Measurements from ENCODE around the gene VPS72.

DNA sequence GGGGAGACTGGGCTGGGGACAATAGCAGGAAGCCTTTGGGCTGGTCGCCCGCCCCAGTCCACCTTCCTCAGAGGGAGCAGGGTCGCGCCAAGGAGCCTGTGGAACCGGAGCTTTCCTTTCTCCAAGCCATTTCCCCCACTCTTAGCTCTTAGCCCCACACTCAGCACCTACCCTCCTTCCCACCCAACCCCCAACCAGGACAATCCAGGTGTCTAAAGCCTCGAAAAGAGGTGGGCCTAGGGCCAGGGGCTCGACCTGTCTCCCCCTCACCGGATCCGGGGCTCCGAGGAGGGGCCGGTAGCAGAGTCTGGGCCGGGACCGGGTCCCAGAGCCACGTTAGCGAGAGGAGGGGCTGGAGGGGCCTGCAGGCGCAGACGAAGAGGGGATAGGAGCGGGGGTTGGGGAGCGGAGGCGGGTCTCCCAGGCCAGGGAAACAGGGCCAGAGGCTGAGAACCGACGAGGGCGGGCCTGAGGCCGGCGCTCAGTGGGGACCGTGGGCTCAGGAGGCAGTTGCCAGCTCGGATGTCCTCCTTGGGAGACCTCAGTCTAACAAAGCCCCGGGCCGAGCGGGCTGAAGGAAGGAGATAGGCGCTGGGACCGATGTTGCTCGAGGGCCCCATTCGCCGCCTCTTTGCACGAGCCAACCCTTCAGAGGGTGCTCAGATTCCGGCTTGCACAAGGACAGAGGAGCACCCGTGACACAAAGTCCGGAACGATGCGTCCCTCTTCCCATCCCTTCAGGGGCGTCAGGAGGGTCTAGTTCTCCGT lies 44.5 kb downstream of the VPS72 start:
- TF ChIP-seq, protein P1, sequence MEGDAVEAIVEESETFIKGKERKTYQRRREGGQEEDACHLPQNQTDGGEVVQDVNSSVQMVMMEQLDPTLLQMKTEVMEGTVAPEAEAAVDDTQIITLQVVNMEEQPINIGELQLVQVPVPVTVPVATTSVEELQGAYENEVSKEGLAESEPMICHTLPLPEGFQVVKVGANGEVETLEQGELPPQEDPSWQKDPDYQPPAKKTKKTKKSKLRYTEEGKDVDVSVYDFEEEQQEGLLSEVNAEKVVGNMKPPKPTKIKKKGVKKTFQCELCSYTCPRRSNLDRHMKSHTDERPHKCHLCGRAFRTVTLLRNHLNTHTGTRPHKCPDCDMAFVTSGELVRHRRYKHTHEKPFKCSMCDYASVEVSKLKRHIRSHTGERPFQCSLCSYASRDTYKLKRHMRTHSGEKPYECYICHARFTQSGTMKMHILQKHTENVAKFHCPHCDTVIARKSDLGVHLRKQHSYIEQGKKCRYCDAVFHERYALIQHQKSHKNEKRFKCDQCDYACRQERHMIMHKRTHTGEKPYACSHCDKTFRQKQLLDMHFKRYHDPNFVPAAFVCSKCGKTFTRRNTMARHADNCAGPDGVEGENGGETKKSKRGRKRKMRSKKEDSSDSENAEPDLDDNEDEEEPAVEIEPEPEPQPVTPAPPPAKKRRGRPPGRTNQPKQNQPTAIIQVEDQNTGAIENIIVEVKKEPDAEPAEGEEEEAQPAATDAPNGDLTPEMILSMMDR (IDR thresholded peaks at IDR 0.05; ENCODE audit: extremely low read depth in 1 of 2, insufficient read depth in 1 of 2, low read depth in 1 of 2, low read length in 2 of 2), result no peak
- TF ChIP-seq POLR2AphosphoS5 (IDR thresholded peaks at IDR 0.05; ENCODE audit: insufficient read depth, low read depth, low read length) (no peak), POLR2A (IDR thresholded peaks at IDR 0.05; ENCODE audit: low read depth, low read length) (no peak), EZH2 (IDR thresholded peaks at IDR 0.05; ENCODE audit: borderline replicate concordance, low read depth, low read length, severe bottlenecking) (no peak), JUN (IDR thresholded peaks at IDR 0.05; ENCODE audit: borderline replicate concordance, insufficient read depth, insufficient read length, low read depth) (no peak), GATA2 (IDR thresholded peaks at IDR 0.05; ENCODE audit: insufficient read depth, insufficient read length, low read depth, low read length) (no peak)
- TF ChIP-seq, protein P2, sequence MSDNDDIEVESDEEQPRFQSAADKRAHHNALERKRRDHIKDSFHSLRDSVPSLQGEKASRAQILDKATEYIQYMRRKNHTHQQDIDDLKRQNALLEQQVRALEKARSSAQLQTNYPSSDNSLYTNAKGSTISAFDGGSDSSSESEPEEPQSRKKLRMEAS (IDR thresholded peaks at IDR 0.05; ENCODE audit: insufficient read depth, insufficient read length), result no peak
